K562 (cell line): ENCODE measurements around the gene EPB41L4A. TPM values are rescaled to one million over a fixed set of nuclear protein-coding genes. Genes with fewer than 3 reads are reported as not detected.

Experiments used
- C11orf30 ChIP-seq: fragments of 450-650 bp; IDR thresholded peaks from 2 replicates; pipeline ENCODE4 v1.6.1; 2016; ENCODE audit warnings: low read depth, mild to moderate bottlenecking
- CUX1 ChIP-seq: fragments of 200-800 bp; sonication (Bioruptor generic); IDR thresholded peaks from 2 replicates; pipeline ENCODE4 v1.6.1; 2016; ENCODE audit warnings: missing genetic modification characterization, missing compliant biosample characterization
- STAT5A ChIP-seq: IDR thresholded peaks from 2 replicates; pipeline ENCODE4 v1.6.1; 2012; ENCODE audit warnings: low read length, inconsistent platforms, borderline replicate concordance
- ZNF316 ChIP-seq: fragments of 450-650 bp; IDR thresholded peaks from 2 replicates; pipeline ENCODE4 v1.6.1; 2016
- polyA plus RNA-seq, 8 experiments: library from polyadenylated mRNA; depleted of rRNA in 4 of 8; stranded (reverse) in 5 of 8; unstranded in 3 of 8; fragments of >200 nt; fragmentation: Nextera tagmentation in 2 of 8; fragmentation: Illumina TruSeq in 1 of 8; extraction: Ambion mirVana in 2 of 8; extraction: Trizol in 1 of 8; gene quantifications; 2 replicates each; pipeline versions ENCODE4 v1.2.1 to v1.2.3, GENCODE V29; 2011 to 2014; ENCODE audit warnings: inconsistent platforms in 1 of 8, missing spikeins in 1 of 8
- total RNA-seq, 7 experiments: library from RNA; depleted of rRNA in 6 of 7; stranded (reverse); fragments of >200 nt in 6 of 7; fragmentation: Illumina TruSeq in 2 of 7; extraction: Trizol in 2 of 7; gene quantifications; 2 replicates each; pipeline versions ENCODE4 v1.2.1 to v1.2.3, GENCODE V29; 2011 to 2021; ENCODE audit warnings: low replicate concordance in 1 of 7
- TF ChIP-seq, protein P1 (sequence below), 2 experiments: fragments of 450-650 bp in 1 of 2; sonication (generic) in 1 of 2; formaldehyde crosslinking in 1 of 2; IDR thresholded peaks in 1 of 2; conservative IDR thresholded peaks in 1 of 2; 2 replicates each; pipeline versions ENCODE4 v1.6.1 to v1.8.1; 2016 to 2023; ENCODE audit warnings: mild to moderate bottlenecking in 2 of 2, moderate library complexity in 2 of 2, inconsistent platforms in 1 of 2, missing genetic modification reagents in 1 of 2

EPB41L4A gene
- total and polyA plus RNA-seq, 9 of the 15 experiments (the other 6 are each of a cell fraction or from before 2014, with no cell fraction given) = 0.04 to 0.35 (median 0.12) TPM; not detected in 3

- no peak for TF ChIP-seq CUX1 (CRISPR knock-in tag)
- TF ChIP-seq STAT5A = no peak
- peak; percentile 19; the same call in 1 of the 2 replicates for TF ChIP-seq C11orf30
- TF ChIP-seq, protein P1, sequence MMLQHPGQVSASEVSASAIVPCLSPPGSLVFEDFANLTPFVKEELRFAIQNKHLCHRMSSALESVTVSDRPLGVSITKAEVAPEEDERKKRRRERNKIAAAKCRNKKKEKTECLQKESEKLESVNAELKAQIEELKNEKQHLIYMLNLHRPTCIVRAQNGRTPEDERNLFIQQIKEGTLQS (IDR thresholded peaks at IDR 0.05) = peak; percentile 39; the same call in 1 of the 2 replicates
- TF ChIP-seq, protein P1 (CRISPR knock-in tag; conservative IDR thresholded peaks at IDR 0.05) = no peak
- TF ChIP-seq ZNF316 = peak; percentile 69; the same call in 1 of the 2 replicates
These were observed 264.0 kb downstream of the EPB41L4A start (continued) for GRCh38 chr5:112154940-112155686.
